ENCODE data around the gene AGO3.
A peak's percentile ranks its signal among the peaks of the same experiment; 100 is the strongest.

Gene AGO3

DNA sequence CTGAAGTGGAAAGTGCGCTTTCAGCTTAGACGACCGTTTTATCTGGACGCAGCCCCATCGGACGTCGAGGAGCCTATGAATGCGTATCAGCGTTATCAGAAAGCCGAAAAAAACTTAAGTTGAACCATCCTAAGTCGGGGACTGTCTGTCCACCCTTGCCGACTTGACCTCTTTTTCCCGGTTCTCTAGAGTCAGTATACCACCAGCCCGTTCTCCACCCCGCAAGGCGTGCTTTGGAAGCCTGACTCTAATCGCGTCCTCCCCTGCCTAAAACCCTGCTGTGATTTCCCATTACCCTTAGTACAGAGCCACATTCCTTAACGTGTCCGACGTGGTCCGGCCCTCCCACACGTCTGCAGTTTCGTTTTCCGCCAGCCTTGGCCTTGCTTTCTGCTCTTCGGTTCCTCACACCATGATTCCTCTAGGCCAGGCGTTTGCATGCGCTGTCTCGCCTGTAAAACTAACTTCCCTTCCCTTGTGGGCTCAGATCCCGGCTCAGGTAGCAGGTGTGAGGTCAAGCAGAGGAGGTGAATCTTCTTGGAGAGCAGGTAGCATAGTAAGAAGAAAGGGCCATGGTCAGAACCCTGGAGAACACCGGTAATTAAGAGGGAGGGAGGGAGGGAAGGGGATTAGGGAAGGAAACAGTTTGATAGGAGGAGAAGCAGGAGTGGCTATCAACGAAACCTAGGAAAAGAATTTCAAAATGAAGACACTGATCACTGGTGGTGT is 158.7 kb downstream of the AGO3 start:
- Histone ChIP-seq H3K4me2 (ENCODE audit: low read length) (peak overlapping the region; percentile 84), H3K27me3 (ENCODE audit: control insufficient read depth, insufficient read depth, low read length) (no peaks in the 10 kb centered on the region), H3K9ac (peak overlapping the region; percentile 25), H2AFZ (peak overlapping the region; percentile 92), H3K27ac (peak overlapping the region; percentile 46), H3K79me2 (no peaks in the 10 kb centered on the region), H3K4me3 (ENCODE audit: low read depth, low read length) (peak overlapping the region; percentile 85), H3K4me1 (no peaks in the 10 kb centered on the region), H3K9me3 (ENCODE audit: control insufficient read depth, low read length) (no peaks in the 10 kb centered on the region), H3K36me3 (ENCODE audit: control insufficient read depth, insufficient read depth, low read length) (no peaks in the 10 kb centered on the region)
- TF ChIP-seq, protein P1, sequence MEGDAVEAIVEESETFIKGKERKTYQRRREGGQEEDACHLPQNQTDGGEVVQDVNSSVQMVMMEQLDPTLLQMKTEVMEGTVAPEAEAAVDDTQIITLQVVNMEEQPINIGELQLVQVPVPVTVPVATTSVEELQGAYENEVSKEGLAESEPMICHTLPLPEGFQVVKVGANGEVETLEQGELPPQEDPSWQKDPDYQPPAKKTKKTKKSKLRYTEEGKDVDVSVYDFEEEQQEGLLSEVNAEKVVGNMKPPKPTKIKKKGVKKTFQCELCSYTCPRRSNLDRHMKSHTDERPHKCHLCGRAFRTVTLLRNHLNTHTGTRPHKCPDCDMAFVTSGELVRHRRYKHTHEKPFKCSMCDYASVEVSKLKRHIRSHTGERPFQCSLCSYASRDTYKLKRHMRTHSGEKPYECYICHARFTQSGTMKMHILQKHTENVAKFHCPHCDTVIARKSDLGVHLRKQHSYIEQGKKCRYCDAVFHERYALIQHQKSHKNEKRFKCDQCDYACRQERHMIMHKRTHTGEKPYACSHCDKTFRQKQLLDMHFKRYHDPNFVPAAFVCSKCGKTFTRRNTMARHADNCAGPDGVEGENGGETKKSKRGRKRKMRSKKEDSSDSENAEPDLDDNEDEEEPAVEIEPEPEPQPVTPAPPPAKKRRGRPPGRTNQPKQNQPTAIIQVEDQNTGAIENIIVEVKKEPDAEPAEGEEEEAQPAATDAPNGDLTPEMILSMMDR (IDR thresholded peaks at IDR 0.05): no peak

DNA sequence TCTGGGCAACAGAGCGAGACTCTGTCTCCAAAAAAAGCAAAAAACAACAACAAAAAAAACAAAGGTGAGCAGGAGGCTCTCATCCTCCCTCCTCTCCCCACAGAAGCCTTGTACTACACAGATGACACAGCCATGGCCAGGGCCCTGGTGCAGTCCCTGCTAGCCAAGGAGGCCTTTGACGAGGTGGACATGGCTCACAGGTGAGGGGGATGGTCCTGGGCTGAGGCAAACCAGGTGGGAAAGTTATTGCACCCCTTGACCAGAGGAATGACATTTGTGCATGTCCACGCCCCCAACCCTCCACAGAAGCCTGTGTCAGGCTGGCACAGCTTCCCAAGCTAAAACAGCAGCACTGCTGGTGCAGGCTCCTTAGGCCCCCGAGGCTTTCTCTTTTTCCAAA is 160.2 kb downstream of the AGO3 start:
- no peaks in the 10 kb centered on the region for H3K4me1 ChIP-seq
- no peak overlapping the region for H3K4me2 ChIP-seq (ENCODE audit: low read length)
- H3K27ac ChIP-seq: no peak overlapping the region
- H3K79me2 ChIP-seq: no peaks in the 10 kb centered on the region
- H3K4me3 ChIP-seq (ENCODE audit: low read depth, low read length): no peak overlapping the region
- no peaks in the 10 kb centered on the region for H3K9me3 ChIP-seq (ENCODE audit: control insufficient read depth, low read length)
- H3K27me3 ChIP-seq (ENCODE audit: control insufficient read depth, insufficient read depth, low read length): no peaks in the 10 kb centered on the region
- H2AFZ ChIP-seq: no peak overlapping the region
- H3K9ac ChIP-seq: no peak overlapping the region
- H3K36me3 ChIP-seq (ENCODE audit: control insufficient read depth, insufficient read depth, low read length): no peaks in the 10 kb centered on the region
- TF ChIP-seq, protein P1 (IDR thresholded peaks at IDR 0.05): no peak

DNA sequence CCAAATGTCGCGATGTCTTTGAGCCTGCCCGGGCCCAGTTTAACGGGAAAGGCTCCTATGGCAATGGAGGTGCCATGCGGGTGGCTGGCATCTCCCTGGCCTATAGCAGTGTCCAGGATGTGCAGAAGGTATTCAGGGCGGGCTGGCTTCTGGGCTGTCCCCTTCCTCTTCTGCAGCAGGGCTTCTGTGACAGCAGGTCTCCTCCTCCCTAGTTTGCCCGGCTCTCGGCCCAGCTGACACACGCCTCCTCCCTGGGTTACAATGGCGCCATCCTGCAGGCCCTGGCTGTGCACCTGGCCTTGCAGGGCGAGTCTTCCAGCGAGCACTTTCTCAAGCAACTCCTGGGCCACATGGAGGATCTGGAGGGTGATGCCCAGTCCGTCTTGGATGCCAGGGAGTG is 160.8 kb downstream of the AGO3 start:
- no peaks in the 10 kb centered on the region for H3K4me1 ChIP-seq
- H3K4me2 ChIP-seq (ENCODE audit: low read length): no peak overlapping the region

DNA sequence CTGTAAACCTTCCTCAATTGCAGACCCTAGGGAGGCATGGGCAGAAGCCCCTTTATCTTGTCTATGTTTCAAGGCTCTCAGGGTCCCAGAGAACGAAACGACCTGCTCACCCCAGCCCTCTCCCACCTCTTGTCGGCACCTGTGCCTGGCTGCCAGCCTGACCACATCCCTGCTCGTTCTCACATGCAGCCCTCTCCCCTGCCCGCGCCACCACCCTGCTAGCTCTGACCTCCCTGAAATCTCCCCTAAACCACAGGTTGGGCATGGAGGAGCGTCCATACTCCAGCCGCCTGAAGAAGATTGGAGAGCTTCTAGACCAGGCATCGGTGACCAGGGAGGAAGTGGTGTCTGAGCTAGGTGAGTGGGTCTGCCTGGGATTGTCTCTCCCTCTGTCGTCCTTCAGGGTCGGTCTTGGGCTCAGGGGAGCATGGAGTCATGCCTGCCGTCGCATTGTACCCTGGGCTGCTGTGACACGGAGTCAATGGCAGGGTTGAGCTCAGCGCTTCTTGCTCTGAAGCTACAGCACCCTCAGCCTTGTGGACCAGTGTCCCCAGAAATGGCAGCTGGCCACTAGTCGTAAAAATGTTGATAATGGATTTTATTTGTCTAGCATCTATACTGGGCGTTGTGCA is 161.4 kb downstream of the AGO3 start:
- Histone ChIP-seq H3K9ac (no peak overlapping the region), H3K27ac (no peak overlapping the region), H3K36me3 (ENCODE audit: control insufficient read depth, insufficient read depth, low read length) (no peaks in the 10 kb centered on the region), H3K27me3 (ENCODE audit: control insufficient read depth, insufficient read depth, low read length) (no peaks in the 10 kb centered on the region), H3K79me2 (no peaks in the 10 kb centered on the region), H3K4me3 (ENCODE audit: low read depth, low read length) (no peak overlapping the region), H3K4me1 (no peaks in the 10 kb centered on the region), H3K9me3 (ENCODE audit: control insufficient read depth, low read length) (no peaks in the 10 kb centered on the region), H3K4me2 (ENCODE audit: low read length) (no peak overlapping the region), H2AFZ (no peak overlapping the region)
- TF ChIP-seq, protein P1 (IDR thresholded peaks at IDR 0.05): no peak

More for the DNA sequence above, 160.8 kb downstream of the AGO3 start:
- H3K27ac ChIP-seq: no peak overlapping the region
- no peaks in the 10 kb centered on the region for H3K36me3 ChIP-seq (ENCODE audit: control insufficient read depth, insufficient read depth, low read length)
- TF ChIP-seq, protein P1 (IDR thresholded peaks at IDR 0.05): no peak
- no peak overlapping the region for H2AFZ ChIP-seq
- no peaks in the 10 kb centered on the region for H3K79me2 ChIP-seq
- no peak overlapping the region for H3K4me3 ChIP-seq (ENCODE audit: low read depth, low read length)
- H3K9me3 ChIP-seq (ENCODE audit: control insufficient read depth, low read length): no peaks in the 10 kb centered on the region
- H3K9ac ChIP-seq: no peak overlapping the region
- H3K27me3 ChIP-seq (ENCODE audit: control insufficient read depth, insufficient read depth, low read length): no peaks in the 10 kb centered on the region

Data from parathyroid adenoma (tissue), 2 donors.